ENCODE data around the gene GTF2F1. TPM values are rescaled to one million over a fixed set of nuclear protein-coding genes. Genes with fewer than 3 reads are reported as not detected.
"Not testable (repeated sequence)": the region's sequence is repeated elsewhere in the genome, so short reads cannot be mapped to it uniquely, and the experiment has no call there.

GTF2F1 gene
- total RNA-seq, 1 experiment from 2014 or later, result 18.2 TPM

DNA sequence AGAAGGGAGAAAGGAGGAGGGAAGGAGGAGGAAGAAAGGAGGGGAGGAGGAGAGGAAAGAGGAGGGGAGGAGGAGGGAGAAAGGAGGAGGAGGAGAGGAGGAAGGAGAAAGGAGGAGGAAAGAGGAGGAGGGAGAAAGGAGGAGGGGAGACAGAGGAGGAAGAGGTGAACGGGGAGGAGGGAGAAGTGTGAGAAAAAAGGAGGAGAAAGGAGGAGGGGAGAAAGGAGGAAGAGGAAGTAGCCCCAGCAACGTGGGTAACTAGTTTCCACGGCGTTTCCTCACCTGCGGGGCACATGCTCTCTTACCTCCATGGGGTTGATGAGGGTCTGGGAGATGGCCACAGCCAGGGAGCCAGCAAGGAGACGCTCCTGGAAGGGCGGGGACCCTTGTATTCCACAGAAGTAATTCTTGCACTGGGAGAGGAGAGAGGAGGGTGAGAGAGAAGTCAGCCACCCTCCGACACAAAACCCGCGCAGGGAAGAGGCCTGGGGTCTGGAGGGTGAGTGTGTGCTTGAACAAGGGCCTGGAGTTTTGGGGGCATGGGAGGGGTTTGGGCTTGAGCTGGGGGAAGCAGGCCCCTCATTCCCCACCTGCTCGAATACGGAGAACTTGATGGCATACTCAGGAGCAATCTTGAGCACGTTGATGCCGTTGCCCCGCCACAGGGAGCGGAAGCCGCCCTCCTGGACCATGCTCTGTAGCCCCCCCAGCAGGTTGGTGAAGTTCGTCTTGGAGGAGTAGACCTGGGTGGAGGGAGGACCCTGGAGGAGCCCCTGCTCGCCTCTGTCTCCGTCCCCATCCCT lies 36.7 kb upstream of the GTF2F1 start:
- H3K79me2 ChIP-seq (ENCODE audit: low read length), result no peaks in the 10 kb centered on the region
- peak overlapping the region; percentile 53; the same call in 1 of the 2 replicates for H2AFZ ChIP-seq (ENCODE audit: low read length)
- no peak overlapping the region for H3K27ac ChIP-seq (ENCODE audit: low read length)
- H3K4me3 ChIP-seq (ENCODE audit: low read length), result no peak overlapping the region
- no peaks in the 10 kb centered on the region for H4K20me1 ChIP-seq (ENCODE audit: insufficient read depth, low read depth, low read length)
- H3K9me2 ChIP-seq (replicated peaks; ENCODE audit: insufficient read depth, low read length), result no peaks in the 10 kb centered on the region
- H3K36me3 ChIP-seq (ENCODE audit: insufficient read depth, low read length), result no peaks in the 10 kb centered on the region
- peaks cover 7% of the 10 kb centered on the region for H3K4me1 ChIP-seq (ENCODE audit: low read length)
- no peaks in the 10 kb centered on the region for H3K9me3 ChIP-seq (ENCODE audit: low read length)
- no peak overlapping the region for H3K9ac ChIP-seq (ENCODE audit: low read length)
- H3K4me2 ChIP-seq (ENCODE audit: low read depth, low read length, poor library complexity, severe bottlenecking), result no peak overlapping the region
- DNase-seq, result peak; percentile 67
- H3K27me3 ChIP-seq (ENCODE audit: low read length), result no peaks in the 10 kb centered on the region

- not testable (repeated sequence) for H3K4me1 ChIP-seq (ENCODE audit: low read length); H3K27ac ChIP-seq (ENCODE audit: low read length); H3K9ac ChIP-seq (ENCODE audit: low read length); DNase-seq; H3K27me3 ChIP-seq (ENCODE audit: low read length); H3K36me3 ChIP-seq (ENCODE audit: insufficient read depth, low read length); H3K4me3 ChIP-seq (ENCODE audit: low read length); H3K4me2 ChIP-seq (ENCODE audit: low read depth, low read length, poor library complexity, severe bottlenecking); H3K9me3 ChIP-seq (ENCODE audit: low read length); H3K9me2 ChIP-seq (replicated peaks; ENCODE audit: insufficient read depth, low read length); H2AFZ ChIP-seq (ENCODE audit: low read length); H3K79me2 ChIP-seq (ENCODE audit: low read length); H4K20me1 ChIP-seq (ENCODE audit: insufficient read depth, low read depth, low read length)
Observed at GRCh38 chr19:6428692-6429418, 35.9 kb upstream of the GTF2F1 start.

- Histone ChIP-seq H3K9me2 (replicated peaks; ENCODE audit: insufficient read depth, low read length) (no peaks in the 10 kb centered on the region), H2AFZ (ENCODE audit: low read length) (no peak overlapping the region), H3K4me3 (ENCODE audit: low read length) (no peak overlapping the region), H3K4me2 (ENCODE audit: low read depth, low read length, poor library complexity, severe bottlenecking) (no peak overlapping the region), H3K9me3 (ENCODE audit: low read length) (no peaks in the 10 kb centered on the region), H3K9ac (ENCODE audit: low read length) (no peak overlapping the region), H4K20me1 (ENCODE audit: insufficient read depth, low read depth, low read length) (peaks cover 19% of the 10 kb centered on the region), H3K27ac (ENCODE audit: low read length) (no peak overlapping the region), H3K79me2 (ENCODE audit: low read length) (peaks cover 20% of the 10 kb centered on the region), H3K36me3 (ENCODE audit: insufficient read depth, low read length) (peaks cover 10% of the 10 kb centered on the region), H3K27me3 (ENCODE audit: low read length) (no peaks in the 10 kb centered on the region), H3K4me1 (ENCODE audit: low read length) (peaks cover 22% of the 10 kb centered on the region)
- no peak for DNase-seq
Observed at GRCh38 chr19:6427131-6427530, 34.2 kb upstream of the GTF2F1 start.

DNA sequence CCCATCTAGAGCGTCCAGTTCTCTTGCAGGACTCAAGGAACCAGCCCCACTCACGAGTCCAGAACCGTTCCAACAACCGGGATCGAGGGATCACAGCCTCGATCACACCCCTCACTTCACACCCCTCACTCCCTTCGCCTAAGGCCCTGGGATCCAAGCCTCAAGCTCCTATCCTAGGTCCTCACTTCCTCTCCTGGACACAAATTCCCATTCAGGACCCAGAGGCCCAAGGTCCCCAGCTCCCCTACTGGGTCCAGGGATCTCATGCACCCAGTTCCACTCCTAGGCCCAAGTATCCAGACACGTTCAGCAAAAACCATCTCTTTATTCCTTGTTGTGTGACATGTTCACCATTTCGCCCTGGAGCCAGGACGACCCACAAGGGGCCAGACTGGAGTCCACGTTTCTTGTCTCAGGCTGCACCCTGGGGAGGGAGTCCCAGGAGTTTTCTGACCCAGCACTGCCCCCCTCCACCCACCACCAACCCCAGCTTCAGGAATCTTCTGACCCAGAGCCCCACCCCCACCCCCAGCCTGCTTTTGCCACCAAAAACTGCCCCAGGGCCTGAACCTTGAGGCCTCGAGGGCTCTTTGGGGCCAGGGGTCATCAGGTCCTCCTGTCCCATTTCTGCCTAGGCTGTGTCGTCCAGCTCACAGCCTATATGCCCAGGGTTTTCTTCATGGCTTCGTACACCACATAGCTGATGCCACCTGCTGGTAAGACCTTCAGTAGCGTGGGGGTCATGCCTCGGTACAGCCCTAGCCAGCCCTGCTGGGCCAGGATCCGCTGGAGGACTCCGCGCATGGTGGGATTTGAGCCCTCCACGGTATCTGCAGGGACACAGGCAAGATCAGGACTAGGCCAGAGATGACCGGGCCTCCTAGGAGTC lies 33.0 kb upstream of the GTF2F1 start:
- no peaks in the 10 kb centered on the region for H3K9me3 ChIP-seq (ENCODE audit: low read length)
- peak overlapping the region; percentile 34; the same call in 1 of the 2 replicates for H2AFZ ChIP-seq (ENCODE audit: low read length)
- no peaks in the 10 kb centered on the region for H3K9me2 ChIP-seq (replicated peaks; ENCODE audit: insufficient read depth, low read length)
- H3K79me2 ChIP-seq (ENCODE audit: low read length), result peaks cover 32% of the 10 kb centered on the region
- H3K4me3 ChIP-seq (ENCODE audit: low read length), result peak overlapping the region; percentile 34; the same call in 1 of the 2 replicates
- H3K4me1 ChIP-seq (ENCODE audit: low read length), result peaks cover 22% of the 10 kb centered on the region
- peaks cover 19% of the 10 kb centered on the region for H3K36me3 ChIP-seq (ENCODE audit: insufficient read depth, low read length)
- H3K27me3 ChIP-seq (ENCODE audit: low read length), result no peaks in the 10 kb centered on the region
- peaks cover 31% of the 10 kb centered on the region for H4K20me1 ChIP-seq (ENCODE audit: insufficient read depth, low read depth, low read length)
- H3K9ac ChIP-seq (ENCODE audit: low read length), result peak overlapping the region; percentile 50
- H3K4me2 ChIP-seq (ENCODE audit: low read depth, low read length, poor library complexity, severe bottlenecking), result peak overlapping the region; percentile 12
- DNase-seq, result peak; percentile 64
- H3K27ac ChIP-seq (ENCODE audit: low read length), result no peak overlapping the region

- peak; percentile 100 for DNase-seq
- H4K20me1 ChIP-seq (ENCODE audit: insufficient read depth, low read depth, low read length), result peaks cover 39% of the 10 kb centered on the region
- H3K79me2 ChIP-seq (ENCODE audit: low read length), result peaks cover 40% of the 10 kb centered on the region
- H3K36me3 ChIP-seq (ENCODE audit: insufficient read depth, low read length), result peaks cover 23% of the 10 kb centered on the region
- H3K4me1 ChIP-seq (ENCODE audit: low read length), result peaks cover 22% of the 10 kb centered on the region
- no peaks in the 10 kb centered on the region for H3K27me3 ChIP-seq (ENCODE audit: low read length)
- H3K9me2 ChIP-seq (replicated peaks; ENCODE audit: insufficient read depth, low read length), result no peaks in the 10 kb centered on the region
- H3K27ac ChIP-seq (ENCODE audit: low read length), result no peak overlapping the region
- peak overlapping the region; percentile 12 for H3K4me2 ChIP-seq (ENCODE audit: low read depth, low read length, poor library complexity, severe bottlenecking)
- H3K9ac ChIP-seq (ENCODE audit: low read length), result peak overlapping the region; percentile 50
- peak overlapping the region; percentile 34; the same call in 1 of the 2 replicates for H2AFZ ChIP-seq (ENCODE audit: low read length)
- no peaks in the 10 kb centered on the region for H3K9me3 ChIP-seq (ENCODE audit: low read length)
- peak overlapping the region; percentile 34; the same call in 1 of the 2 replicates for H3K4me3 ChIP-seq (ENCODE audit: low read length)
Observed at GRCh38 chr19:6424939-6425731, 32.2 kb upstream of the GTF2F1 start.

DNA sequence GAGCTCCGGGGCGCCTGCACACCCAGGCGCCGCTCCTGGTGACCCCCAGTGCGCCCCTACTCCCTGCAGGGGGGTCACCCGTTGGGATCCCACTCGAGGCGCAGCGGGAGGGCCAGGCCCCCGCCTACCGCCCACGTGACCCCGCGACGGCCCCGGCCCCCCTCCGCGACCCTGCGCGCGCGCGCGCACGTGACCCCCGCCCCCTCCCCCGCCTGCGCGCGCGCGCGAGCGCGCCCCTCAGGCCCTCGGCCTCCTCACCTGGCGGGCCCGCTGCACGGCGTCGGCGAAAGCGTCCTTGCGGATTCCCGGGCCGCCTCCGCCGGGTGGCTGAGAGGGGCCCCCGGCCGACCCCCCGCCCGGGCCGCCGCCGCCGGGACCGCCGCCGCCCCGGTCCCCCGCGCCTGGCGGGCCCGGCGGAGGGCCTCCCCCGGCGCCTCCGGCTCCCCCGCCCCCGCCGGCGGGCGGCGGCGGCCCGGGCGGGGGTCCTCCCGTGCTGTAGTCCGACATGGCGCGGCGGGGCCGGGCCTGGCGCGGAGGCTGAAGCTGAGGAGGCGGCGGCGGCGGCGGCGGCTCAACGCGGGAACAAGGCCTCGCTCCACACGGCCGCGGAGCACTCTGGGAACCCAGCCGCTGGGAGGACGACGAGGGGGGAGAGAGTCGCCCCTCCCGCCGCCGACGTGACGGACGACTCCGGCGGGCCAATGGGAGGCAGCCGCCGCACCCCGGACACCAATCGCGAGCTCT lies 31.4 kb upstream of the GTF2F1 start, which contains the start of gene KHSRP:
Gene KHSRP, minus strand, starts transcription at position 617 of the 744 bp plus-strand sequence. Its CDS starts 110 bp downstream, at position 507.
- peak; percentile 71 for DNase-seq
- Histone ChIP-seq H2AFZ (ENCODE audit: low read length) (peak within 1 kb of the TSS; percentile 34; the same call in 1 of the 2 replicates), H3K9ac (ENCODE audit: low read length) (peak within 1 kb of the TSS; percentile 99), H4K20me1 (ENCODE audit: insufficient read depth, low read depth, low read length) (peaks cover 47% of the 10 kb centered on the region), H3K4me1 (ENCODE audit: low read length) (peaks cover 22% of the 10 kb centered on the region), H3K36me3 (ENCODE audit: insufficient read depth, low read length) (peaks cover 30% of the 10 kb centered on the region), H3K27ac (ENCODE audit: low read length) (peak within 1 kb of the TSS; percentile 29), H3K4me2 (ENCODE audit: low read depth, low read length, poor library complexity, severe bottlenecking) (peak within 1 kb of the TSS; percentile 88), H3K27me3 (ENCODE audit: low read length) (no peaks in the 10 kb centered on the region), H3K9me2 (replicated peaks; ENCODE audit: insufficient read depth, low read length) (no peaks in the 10 kb centered on the region), H3K79me2 (ENCODE audit: low read length) (peaks cover 46% of the 10 kb centered on the region), H3K4me3 (ENCODE audit: low read length) (peak within 1 kb of the TSS; percentile 89), H3K9me3 (ENCODE audit: low read length) (no peaks in the 10 kb centered on the region)
